ENCODE measurements around the gene ADGRL1. TPM values are rescaled to one million over a fixed set of nuclear protein-coding genes. Genes with fewer than 3 reads are reported as not detected.
"Not testable (repeated sequence)": the region's sequence is repeated elsewhere in the genome, so short reads cannot be mapped to it uniquely, and the experiment has no call there.

The ADGRL1 gene
- total RNA-seq (2021; fragmentation: NEBNext Ultra II Directional; extraction: Animal tissue kit (Norgen Biotek cat#: 25700)) = 112 and 119 TPM in 2 replicates
- 95.6 and 158 TPM in 2 replicates for polyA plus RNA-seq (2011; rRNA removed)
- 70.7 TPM for polyA plus RNA-seq (2011; cell fraction: cytosol; rRNA removed)
- 342 TPM for polyA plus RNA-seq (2011; cell fraction: nucleus; rRNA removed)
- polyA plus RNA-seq (2012, experiment 1 of 2) = 42.7 to 97.4 TPM (median 91.9 TPM) in 4 replicates
- polyA plus RNA-seq (2012, experiment 2 of 2) = 55.8 TPM
- polyA plus RNA-seq (2013, experiment 1 of 2) = 81.7 TPM
- 76.2 TPM for polyA plus RNA-seq (2013, experiment 2 of 2)
- 102 and 137 TPM in 2 replicates for polyA minus RNA-seq (2011; rRNA and poly(A)+ RNA removed)
- 97.0 TPM for polyA minus RNA-seq (2011; cell fraction: cytosol; rRNA and poly(A)+ RNA removed)
- 130 TPM for polyA minus RNA-seq (2011; cell fraction: nucleus; rRNA and poly(A)+ RNA removed)
- long read RNA-seq, experiment 1, partial matches to known transcripts = 9 of 49 reads
- long read RNA-seq, experiment 1, other reads (novel, unspliced or antisense) = 40 of 49 reads
- long read RNA-seq, experiment 2, partial matches to known transcripts = 0 of 1 reads
- long read RNA-seq, experiment 2, other reads (novel, unspliced or antisense) = 1 of 1 reads

DNA sequence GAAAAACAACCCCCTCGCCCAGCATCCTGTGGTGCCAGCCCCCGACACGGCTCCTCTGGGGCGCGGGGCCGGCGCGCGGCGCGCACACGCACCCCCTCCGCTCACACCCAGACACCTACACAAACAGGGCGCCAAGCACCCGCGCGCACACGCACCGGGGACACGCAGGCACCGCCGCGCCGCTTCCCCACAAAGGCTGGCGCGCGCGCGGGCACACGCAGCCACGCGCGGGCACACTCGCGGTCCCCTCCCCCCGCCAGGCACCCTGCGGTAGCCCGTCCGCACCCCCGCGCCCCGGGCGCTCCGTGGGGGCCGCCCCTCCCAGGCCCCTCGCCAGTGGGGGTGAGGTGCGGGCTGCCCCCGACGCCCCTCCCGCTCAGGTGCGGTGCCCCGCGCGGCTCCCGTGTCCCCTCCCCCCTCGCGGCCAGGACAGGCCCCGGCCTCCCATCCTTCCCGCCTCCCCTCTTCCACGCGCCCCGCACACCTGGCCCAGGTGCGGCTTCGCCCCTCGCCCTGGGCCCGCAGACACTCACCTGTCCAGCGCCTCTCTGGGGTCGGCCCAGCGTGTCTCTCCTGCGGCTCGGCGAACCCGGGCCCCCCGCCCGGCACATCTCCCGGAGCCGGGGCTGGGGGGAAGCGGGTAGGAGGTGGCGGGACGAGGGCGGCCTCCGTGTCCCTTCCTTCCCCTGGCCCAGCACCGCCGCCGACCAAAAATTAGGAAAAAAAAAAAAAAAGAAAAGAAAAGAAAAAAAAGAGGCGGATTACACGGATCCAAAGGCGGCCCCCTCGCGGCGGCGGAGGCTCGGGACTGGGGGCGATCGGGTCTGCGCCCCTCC lies at the start of gene ADGRL1:
ADGRL1 (minus strand) TSS at position 718 of the 836 bp plus-strand sequence. CDS start 22,567 bp downstream, outside the sequence.
- peaks cover 0 to 30% (median 17%) of the 10 kb centered on the region in 4 experiments; a peak in 6 of 7 replicates for H3K4me1 ChIP-seq (replicated peaks in 1 of 4; ENCODE audit: control insufficient read depth in 3 of 4, insufficient read depth in 4 of 4, low read length in 3 of 4)
- 7% methylated on average over 3 of the region's 96 CpGs; no CpG with 5 or more reads in 1 of the 2 experiments for WGBS, 2 experiments (ENCODE audit: extremely low coverage in 1 of 2, insufficient coverage in 1 of 2, insufficient read length in 1 of 2, insufficient replicate concordance in 2 of 2, low coverage in 1 of 2, low lambda C conversion rate in 2 of 2, missing lambda C conversion rate in 1 of 2)
- H3K18ac ChIP-seq (ENCODE audit: extremely low read depth, low read length) = peak within 1 kb of the TSS; percentile 71
- H3K23me2 ChIP-seq (ENCODE audit: low read depth, low read length); H2BK120ac ChIP-seq (replicated peaks; ENCODE audit: low read depth, low read length); H4K8ac ChIP-seq (ENCODE audit: extremely low read depth, insufficient read depth, low read length); H3K4ac ChIP-seq (replicated peaks; ENCODE audit: insufficient read length, low read depth, low read length); FAIRE-seq; H4K20me1 ChIP-seq (replicated peaks in 1 of 2; ENCODE audit: control insufficient read depth in 1 of 2, insufficient read depth in 2 of 2, low read length in 2 of 2); H2BK12ac ChIP-seq (ENCODE audit: low read depth, low read length); H2AFZ ChIP-seq (ENCODE audit: low read length); H3K23ac ChIP-seq (ENCODE audit: insufficient read length); POLR2A ChIA-PET (ENCODE audit: partially characterized antibody); H2BK15ac ChIP-seq (ENCODE audit: low read length); H2BK20ac ChIP-seq (ENCODE audit: low read length); H3K56ac ChIP-seq (replicated peaks; ENCODE audit: insufficient read length, low read depth, low read length); H3K36me3 ChIP-seq (ENCODE audit: control insufficient read depth in 2 of 4, insufficient read depth in 4 of 4, low read length in 3 of 4); H3K9me3 ChIP-seq (ENCODE audit: insufficient read depth in 2 of 2, low read depth in 1 of 2, low read length in 1 of 2); H3K79me1 ChIP-seq (ENCODE audit: low read depth, low read length); CTCF ChIA-PET (ENCODE audit: partially characterized antibody); H3K27me3 ChIP-seq (replicated peaks in 1 of 4; ENCODE audit: control insufficient read depth in 3 of 4, extremely low read depth in 1 of 4, insufficient read depth in 3 of 4, low read length in 3 of 4); H3K14ac ChIP-seq (ENCODE audit: insufficient read length); H2AK5ac ChIP-seq (ENCODE audit: low read depth, low read length); H4K91ac ChIP-seq (replicated peaks; ENCODE audit: insufficient read length, low read length): not testable (repeated sequence)
- TF ChIP-seq HDAC2 (IDR thresholded peaks at IDR 0.05; ENCODE audit: borderline replicate concordance in 1 of 2, low read depth in 2 of 2, low read length in 2 of 2) = 0 out of 4 replicates have a peak, but pooled peaks of 1 of the 2 experiments have one; percentile 2
- peak within 1 kb of the TSS; percentile 87 for H3K27ac ChIP-seq (ENCODE audit: low read depth, low read length)
- peak within 1 kb of the TSS; percentile 82 to 89 for H3K4me2 ChIP-seq (ENCODE audit: insufficient read depth in 1 of 2, low read depth in 2 of 2, low read length in 2 of 2)
- peak within 1 kb of the TSS; percentile 85; the same call in 1 of the 2 replicates for H2BK5ac ChIP-seq (ENCODE audit: low read depth, low read length)
- peak within 1 kb of the TSS; percentile 57 for H4K5ac ChIP-seq (ENCODE audit: insufficient read length, low read depth, low read length)
- H3K9ac ChIP-seq (replicated peaks in 1 of 4; ENCODE audit: extremely low read depth in 1 of 4, low read depth in 3 of 4, low read length in 3 of 4) = peak within 1 kb of the TSS; percentile 45 to 64 (median 52); a peak in 6 of 7 replicates
- H3K79me2 ChIP-seq (ENCODE audit: control insufficient read depth in 1 of 2, insufficient read depth in 2 of 2, low read length in 2 of 2) = peaks cover 26 to 49% of the 10 kb centered on the region in 2 experiments
- DNase-seq (ENCODE audit: low read depth in 1 of 2, low spot score in 2 of 2) = peak in 1 of 2 experiments; percentile 54
- H3K4me3 ChIP-seq (ENCODE audit: extremely low read depth in 1 of 4, insufficient read depth in 2 of 4, low read depth in 3 of 4, low read length in 4 of 4) = peak within 1 kb of the TSS; percentile 64 to 84 (median 74)
